Neural crest cell (in vitro differentiated cells): ENCODE measurements around the gene ZNF341. TPM values are rescaled to one million over a fixed set of nuclear protein-coding genes. Genes with fewer than 3 reads are reported as not detected.

ENCODE experiments used
- DNase-seq: peaks from one replicate; pipeline ENCODE4 v3.0.0; 2021; ENCODE audit warnings: low read depth, mixed read lengths, low spot score
- H3K27ac Mint-ChIP-seq: one replicate; pipeline ENCODE4 v1.8.0; 2021; ENCODE audit warnings: mild to moderate bottlenecking, mixed read lengths; ENCODE audit not compliant: unreplicated experiment
- H3K27me3 Mint-ChIP-seq: 2 replicates; pipeline ENCODE4 v1.8.0; 2021; ENCODE audit warnings: low read depth, mild to moderate bottlenecking, mixed read lengths
- H3K36me3 Mint-ChIP-seq: 2 replicates; pipeline ENCODE4 v1.8.0; 2021; ENCODE audit warnings: low read depth, mild to moderate bottlenecking, mixed read lengths
- H3K4me1 Mint-ChIP-seq: 2 replicates; pipeline ENCODE4 v1.8.0; 2021; ENCODE audit warnings: mixed read lengths
- H3K4me3 Mint-ChIP-seq: one replicate; pipeline ENCODE4 v1.8.0; 2021; ENCODE audit warnings: mild to moderate bottlenecking, mixed read lengths
- H3K9me3 Mint-ChIP-seq: 2 replicates; pipeline ENCODE4 v1.8.0; 2021; ENCODE audit warnings: mixed read lengths
- total RNA-seq: library from RNA; stranded (reverse); gene quantifications from 2 replicates; pipeline ENCODE4 v1.2.1, GENCODE V29; 2021
- TF ChIP-seq, protein P1 (sequence below): fragments of 200-600 bp; sonication (generic); conservative IDR thresholded peaks from 2 replicates; pipeline ENCODE4 v1.5.0; 2021; ENCODE audit warnings: antibody characterized with exemption, mild to moderate bottlenecking

The ZNF341 gene
- total RNA-seq, 1 donor from 2014 or later = 5.1 TPM

DNA sequence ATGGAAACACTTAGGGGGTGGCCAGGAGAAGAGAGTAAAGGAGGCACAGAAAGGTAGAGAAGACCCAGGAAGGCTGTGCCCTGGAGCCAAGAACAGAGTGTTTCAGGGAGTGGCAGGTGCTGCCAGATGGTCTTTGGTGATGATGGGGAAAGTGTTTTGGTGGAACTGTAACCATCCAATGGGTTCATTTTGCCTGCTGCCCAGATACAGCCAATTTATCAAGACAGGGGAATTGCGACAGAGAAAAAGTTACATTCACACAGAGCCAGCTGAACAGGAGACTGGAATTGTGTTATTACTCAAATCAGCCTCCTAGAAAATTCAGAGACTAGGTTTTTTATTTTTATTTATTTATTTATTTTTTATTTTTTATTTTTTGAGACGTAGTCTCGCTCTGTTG is 5.2 kb downstream of the ZNF341 start:
- Mint-ChIP-seq H3K27me3 (no peaks in the 10 kb centered on the region), H3K36me3 (peaks cover 29% of the 10 kb centered on the region), H3K4me1 (peaks cover 26% of the 10 kb centered on the region), H3K27ac (no peak overlapping the region), H3K4me3 (no peak overlapping the region), H3K9me3 (peaks cover 21% of the 10 kb centered on the region)
- TF ChIP-seq, protein P1, sequence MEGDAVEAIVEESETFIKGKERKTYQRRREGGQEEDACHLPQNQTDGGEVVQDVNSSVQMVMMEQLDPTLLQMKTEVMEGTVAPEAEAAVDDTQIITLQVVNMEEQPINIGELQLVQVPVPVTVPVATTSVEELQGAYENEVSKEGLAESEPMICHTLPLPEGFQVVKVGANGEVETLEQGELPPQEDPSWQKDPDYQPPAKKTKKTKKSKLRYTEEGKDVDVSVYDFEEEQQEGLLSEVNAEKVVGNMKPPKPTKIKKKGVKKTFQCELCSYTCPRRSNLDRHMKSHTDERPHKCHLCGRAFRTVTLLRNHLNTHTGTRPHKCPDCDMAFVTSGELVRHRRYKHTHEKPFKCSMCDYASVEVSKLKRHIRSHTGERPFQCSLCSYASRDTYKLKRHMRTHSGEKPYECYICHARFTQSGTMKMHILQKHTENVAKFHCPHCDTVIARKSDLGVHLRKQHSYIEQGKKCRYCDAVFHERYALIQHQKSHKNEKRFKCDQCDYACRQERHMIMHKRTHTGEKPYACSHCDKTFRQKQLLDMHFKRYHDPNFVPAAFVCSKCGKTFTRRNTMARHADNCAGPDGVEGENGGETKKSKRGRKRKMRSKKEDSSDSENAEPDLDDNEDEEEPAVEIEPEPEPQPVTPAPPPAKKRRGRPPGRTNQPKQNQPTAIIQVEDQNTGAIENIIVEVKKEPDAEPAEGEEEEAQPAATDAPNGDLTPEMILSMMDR = no peak
- no peak for DNase-seq

DNA sequence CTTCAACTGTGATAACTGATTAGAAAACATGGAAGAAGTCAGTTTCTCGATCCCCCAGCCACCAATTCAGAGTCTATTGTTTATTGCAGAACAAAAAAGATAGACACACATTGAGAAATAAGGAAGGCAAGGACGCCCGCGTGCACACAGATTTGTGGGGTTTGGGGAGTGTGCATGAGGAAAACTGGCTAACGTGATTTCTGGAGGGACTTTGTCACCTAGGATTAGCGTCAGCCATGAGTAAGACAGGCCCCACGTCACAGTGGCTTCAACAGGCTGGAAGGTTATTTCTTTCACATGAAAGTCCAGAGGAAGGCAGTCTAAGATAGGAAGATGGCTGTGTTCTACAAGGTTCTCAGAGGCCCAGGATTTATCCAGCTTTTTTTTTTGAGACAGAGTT is 7.7 kb downstream of the ZNF341 start:
- H3K4me1 Mint-ChIP-seq = peaks cover 8% of the 10 kb centered on the region
- TF ChIP-seq, protein P1 = no peak
- H3K9me3 Mint-ChIP-seq = peaks cover 18% of the 10 kb centered on the region
- H3K36me3 Mint-ChIP-seq = peaks cover 24% of the 10 kb centered on the region
- no peaks in the 10 kb centered on the region for H3K27me3 Mint-ChIP-seq
- no peak for DNase-seq
- no peak overlapping the region for H3K4me3 Mint-ChIP-seq
- H3K27ac Mint-ChIP-seq = peak overlapping the region; percentile 5

DNA sequence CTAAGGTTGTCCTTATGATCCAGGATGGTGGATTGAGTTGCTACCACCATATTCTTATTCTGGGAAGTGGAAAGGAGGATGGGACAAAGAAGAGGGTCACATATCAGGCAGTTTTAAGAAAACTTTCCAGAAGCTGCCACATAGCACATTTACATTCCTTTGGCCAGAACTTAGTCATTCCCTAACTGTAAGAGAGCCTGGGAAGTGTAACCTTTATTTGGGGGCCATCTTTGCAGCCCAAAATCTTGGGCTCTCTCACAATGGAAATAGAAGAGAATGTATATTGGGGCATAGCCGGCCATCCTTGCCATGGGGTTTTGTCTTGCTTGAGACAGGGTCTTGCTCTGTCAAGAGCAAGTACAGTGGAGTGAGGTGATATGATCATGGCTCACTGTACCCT is 8.4 kb downstream of the ZNF341 start:
- peaks cover 8% of the 10 kb centered on the region for H3K4me1 Mint-ChIP-seq
- no peak overlapping the region for H3K4me3 Mint-ChIP-seq
- DNase-seq = no peak
- H3K27ac Mint-ChIP-seq = no peak overlapping the region
- TF ChIP-seq, protein P1 = no peak
- H3K36me3 Mint-ChIP-seq = peaks cover 24% of the 10 kb centered on the region
- peaks cover 18% of the 10 kb centered on the region for H3K9me3 Mint-ChIP-seq
- no peaks in the 10 kb centered on the region for H3K27me3 Mint-ChIP-seq

DNA sequence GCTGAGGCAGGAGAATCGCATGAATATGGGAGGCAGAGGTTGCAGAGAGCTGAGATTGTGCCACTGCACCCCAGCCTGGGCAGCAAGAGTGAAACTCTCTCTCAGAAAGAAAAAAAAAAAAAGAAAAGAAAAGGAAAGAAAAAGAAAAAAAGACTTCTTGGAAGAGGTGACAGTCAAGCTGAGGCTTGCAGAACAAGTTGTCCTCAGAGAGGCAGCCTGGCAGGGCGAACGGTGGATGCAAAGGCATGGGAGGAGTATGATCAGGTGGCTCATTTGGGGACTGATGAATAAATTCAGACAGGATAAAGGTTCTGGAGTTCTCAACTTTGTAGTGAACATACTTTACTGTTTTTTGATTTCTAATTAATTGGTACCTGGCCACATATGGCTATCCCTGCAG is 12.4 kb downstream of the ZNF341 start:
- no peaks in the 10 kb centered on the region for H3K27me3 Mint-ChIP-seq
- TF ChIP-seq, protein P1 = no peak
- H3K9me3 Mint-ChIP-seq = peaks cover 2% of the 10 kb centered on the region
- DNase-seq = no peak
- H3K4me1 Mint-ChIP-seq = peaks cover 4% of the 10 kb centered on the region
- no peak overlapping the region for H3K4me3 Mint-ChIP-seq
- no peak overlapping the region for H3K27ac Mint-ChIP-seq
- peaks cover 9% of the 10 kb centered on the region for H3K36me3 Mint-ChIP-seq

DNA sequence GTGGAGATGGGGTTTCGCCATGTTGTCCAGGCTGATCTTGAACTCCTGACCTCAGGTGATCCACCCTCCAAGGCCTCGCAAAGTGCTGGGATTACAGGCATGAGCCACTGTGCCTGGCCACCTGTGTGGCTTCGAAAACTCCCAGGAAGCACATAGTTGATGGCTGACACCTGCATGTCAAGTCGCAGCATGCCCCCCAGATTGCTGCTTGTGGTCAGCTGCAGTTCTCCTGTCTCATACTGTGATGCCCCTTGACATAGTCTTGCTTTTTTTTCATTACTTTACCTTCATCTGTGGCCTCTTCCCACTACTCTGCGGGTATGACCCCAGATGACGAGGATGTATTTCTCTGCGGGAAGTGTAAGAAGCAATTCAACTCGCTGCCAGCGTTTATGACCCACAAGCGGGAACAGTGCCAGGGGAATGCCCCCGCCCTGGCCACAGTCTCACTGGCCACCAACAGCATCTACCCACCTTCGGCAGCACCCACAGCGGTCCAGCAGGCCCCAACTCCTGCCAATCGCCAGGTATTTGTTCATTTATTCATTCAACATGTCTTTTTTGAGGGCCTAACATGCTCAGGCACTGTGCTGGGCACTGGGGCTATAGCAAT is 13.1 kb downstream of the ZNF341 start:
- DNase-seq = no peak
- H3K4me1 Mint-ChIP-seq = peaks cover 4% of the 10 kb centered on the region
- no peak overlapping the region for H3K27ac Mint-ChIP-seq
- peaks cover 2% of the 10 kb centered on the region for H3K9me3 Mint-ChIP-seq
- H3K4me3 Mint-ChIP-seq = no peak overlapping the region
- H3K27me3 Mint-ChIP-seq = no peaks in the 10 kb centered on the region
- peaks cover 5% of the 10 kb centered on the region for H3K36me3 Mint-ChIP-seq
- TF ChIP-seq, protein P1 = no peak
